Mesendoderm (in vitro differentiated cells): ENCODE results near the gene TFDP1.

ENCODE experiments used
- DNase-seq: peaks from one replicate; pipeline ENCODE4 v3.0.0; 2013
- H2AK5ac ChIP-seq: 2 replicates; pipeline ENCODE4 v1.6.1; 2013; ENCODE audit warnings: low read length, inconsistent platforms
- H2BK120ac ChIP-seq: 2 replicates; pipeline ENCODE4 v1.6.1; 2013; ENCODE audit warnings: low read depth, mild to moderate bottlenecking, low read length, moderate library complexity, mixed read lengths
- H2BK15ac ChIP-seq: replicated peaks from 2 replicates; pipeline ENCODE4 v1.6.1; 2013; ENCODE audit warnings: low read depth, mild to moderate bottlenecking, moderate library complexity
- H2BK5ac ChIP-seq: 2 replicates; pipeline ENCODE4 v1.6.1; 2013; ENCODE audit warnings: low read length, inconsistent platforms
- H3K18ac ChIP-seq: 2 replicates; pipeline ENCODE4 v1.6.1; 2013; ENCODE audit warnings: mild to moderate bottlenecking, low read length, mixed read lengths
- H3K23ac ChIP-seq: one replicate; pipeline ENCODE4 v1.6.1; 2013; ENCODE audit warnings: low read length
- H3K27ac ChIP-seq: 2 replicates; pipeline ENCODE4 v1.5.1; 2013; ENCODE audit warnings: low read depth, mild to moderate bottlenecking, inconsistent platforms, low read length, moderate library complexity
- H3K27me3 ChIP-seq: 2 replicates; pipeline ENCODE4 v1.6.1; 2013; ENCODE audit warnings: low read length, control low read depth, mild to moderate bottlenecking, inconsistent platforms; ENCODE audit not compliant: insufficient read depth, poor library complexity
- H3K36me3 ChIP-seq: 2 replicates; pipeline ENCODE4 v1.6.1; 2013; ENCODE audit warnings: low read length, inconsistent platforms; ENCODE audit not compliant: control insufficient read depth, insufficient read depth
- H3K4ac ChIP-seq: one replicate; pipeline ENCODE4 v1.6.1; 2013; ENCODE audit warnings: low read depth, mild to moderate bottlenecking, low read length, moderate library complexity
- H3K4me1 ChIP-seq: 2 replicates; pipeline ENCODE4 v1.6.1; 2013; ENCODE audit warnings: low read depth, low read length, inconsistent platforms; ENCODE audit not compliant: control insufficient read depth
- H3K4me2 ChIP-seq: 2 replicates; pipeline ENCODE4 v1.6.1; 2013; ENCODE audit warnings: low read length
- H3K4me3 ChIP-seq: 2 replicates; pipeline ENCODE4 v1.5.1; 2013; ENCODE audit warnings: mild to moderate bottlenecking, low read length
- H3K56ac ChIP-seq: one replicate; pipeline ENCODE4 v1.6.1; 2013; ENCODE audit warnings: low read length
- H3K79me1 ChIP-seq: 2 replicates; pipeline ENCODE4 v1.6.1; 2013; ENCODE audit warnings: low read length, inconsistent platforms
- H3K79me2 ChIP-seq: 2 replicates; pipeline ENCODE4 v1.6.1; 2013; ENCODE audit warnings: mild to moderate bottlenecking, low read length; ENCODE audit not compliant: control insufficient read depth, insufficient read depth
- H3K9ac ChIP-seq: 2 replicates; pipeline ENCODE4 v1.6.1; 2013; ENCODE audit warnings: low read length, inconsistent platforms
- H4K5ac ChIP-seq: one replicate; pipeline ENCODE4 v1.6.1; 2013; ENCODE audit warnings: low read length
- H4K8ac ChIP-seq: one replicate; pipeline ENCODE4 v1.6.1; 2013; ENCODE audit warnings: low read depth, mild to moderate bottlenecking, control low read depth, low read length, moderate library complexity
- WGBS: extraction: QIAGEN DNeasy Blood & Tissue Kit; methylation state at CpG from one replicate; pipeline ENCODE4 v1.1.7; 2013; ENCODE audit warnings: low lambda C conversion rate, missing lambda C conversion rate; ENCODE audit not compliant: insufficient coverage; ENCODE audit errors: extremely low coverage; 5-methylcytosine and 5-hydroxymethylcytosine counted together

Gene TFDP1

GRCh38 chr13:113552079-113552478, 32.5 kb upstream of the TFDP1 start:
- no peak overlapping the region for H4K8ac ChIP-seq
- H3K56ac ChIP-seq, result no peak overlapping the region
- no peak overlapping the region for H2BK120ac ChIP-seq
- no peak overlapping the region for H3K18ac ChIP-seq
- H3K79me1 ChIP-seq, result peaks cover 4% of the 10 kb centered on the region
- no peak overlapping the region for H4K5ac ChIP-seq
- H3K27me3 ChIP-seq, result no peaks in the 10 kb centered on the region
- H3K4ac ChIP-seq, result no peak overlapping the region
- H3K4me3 ChIP-seq, result no peak overlapping the region
- DNase-seq, result no peak
- no peaks in the 10 kb centered on the region for H3K79me2 ChIP-seq
- no peak overlapping the region for H3K27ac ChIP-seq
- H3K4me2 ChIP-seq, result no peak overlapping the region
- no peak overlapping the region for H2AK5ac ChIP-seq
- no peak overlapping the region for H2BK15ac ChIP-seq
- no CpG with 5 or more reads among the region's 11 CpGs for WGBS
- H3K4me1 ChIP-seq, result no peaks in the 10 kb centered on the region
- H3K23ac ChIP-seq, result no peak overlapping the region
- no peak overlapping the region for H3K9ac ChIP-seq
- no peak overlapping the region for H2BK5ac ChIP-seq
- no peaks in the 10 kb centered on the region for H3K36me3 ChIP-seq

GRCh38 chr13:113552786-113553434, 31.6 kb upstream of the TFDP1 start:
- no peak overlapping the region for H4K8ac ChIP-seq
- H3K79me2 ChIP-seq, result no peaks in the 10 kb centered on the region
- no peaks in the 10 kb centered on the region for H3K36me3 ChIP-seq
- H3K4me2 ChIP-seq, result no peak overlapping the region
- H3K9ac ChIP-seq, result no peak overlapping the region
- H3K4me1 ChIP-seq, result no peaks in the 10 kb centered on the region
- no peak overlapping the region for H2BK15ac ChIP-seq
- no peak overlapping the region for H2AK5ac ChIP-seq
- no peak overlapping the region for H3K18ac ChIP-seq
- H3K27ac ChIP-seq, result no peak overlapping the region
- H3K79me1 ChIP-seq, result no peaks in the 10 kb centered on the region
- H2BK5ac ChIP-seq, result no peak overlapping the region
- no peak overlapping the region for H3K23ac ChIP-seq
- H3K56ac ChIP-seq, result no peak overlapping the region
- H3K4ac ChIP-seq, result no peak overlapping the region
- WGBS, result no CpG with 5 or more reads among the region's 16 CpGs
- no peak for DNase-seq
- H3K4me3 ChIP-seq, result no peak overlapping the region
- H4K5ac ChIP-seq, result no peak overlapping the region
- H2BK120ac ChIP-seq, result no peak overlapping the region
- H3K27me3 ChIP-seq, result no peaks in the 10 kb centered on the region

GRCh38 chr13:113553511-113554332, 30.8 kb upstream of the TFDP1 start:
- no peak overlapping the region for H3K27ac ChIP-seq
- H3K36me3 ChIP-seq, result no peaks in the 10 kb centered on the region
- no peaks in the 10 kb centered on the region for H3K79me1 ChIP-seq
- H2AK5ac ChIP-seq, result no peak overlapping the region
- H3K4me3 ChIP-seq, result no peak overlapping the region
- H3K9ac ChIP-seq, result no peak overlapping the region
- H2BK15ac ChIP-seq, result no peak overlapping the region
- no peak overlapping the region for H3K23ac ChIP-seq
- no peaks in the 10 kb centered on the region for H3K79me2 ChIP-seq
- H3K18ac ChIP-seq, result no peak overlapping the region
- no peak overlapping the region for H4K5ac ChIP-seq
- no peak overlapping the region for H2BK5ac ChIP-seq
- no peak overlapping the region for H3K56ac ChIP-seq
- no peak overlapping the region for H3K4ac ChIP-seq
- no peaks in the 10 kb centered on the region for H3K4me1 ChIP-seq
- H4K8ac ChIP-seq, result no peak overlapping the region
- H2BK120ac ChIP-seq, result no peak overlapping the region
- H3K4me2 ChIP-seq, result no peak overlapping the region
- no peaks in the 10 kb centered on the region for H3K27me3 ChIP-seq
- WGBS, result no CpG with 5 or more reads among the region's 16 CpGs
- no peak for DNase-seq

- Histone ChIP-seq H3K27ac (no peak overlapping the region), H2BK120ac (no peak overlapping the region), H3K56ac (no peak overlapping the region), H2BK15ac (no peak overlapping the region), H3K4me2 (no peak overlapping the region), H3K4ac (no peak overlapping the region), H3K79me1 (no peaks in the 10 kb centered on the region), H3K18ac (no peak overlapping the region), H3K4me1 (no peaks in the 10 kb centered on the region), H4K5ac (no peak overlapping the region), H4K8ac (no peak overlapping the region), H3K36me3 (no peaks in the 10 kb centered on the region), H3K9ac (no peak overlapping the region), H3K27me3 (no peaks in the 10 kb centered on the region), H3K23ac (no peak overlapping the region), H3K79me2 (no peaks in the 10 kb centered on the region), H2BK5ac (no peak overlapping the region), H2AK5ac (no peak overlapping the region), H3K4me3 (no peak overlapping the region)
- no CpG with 5 or more reads among the region's 9 CpGs for WGBS
- DNase-seq, result no peak
Observed at GRCh38 chr13:113554333-113554700, 30.2 kb upstream of the TFDP1 start.

- Histone ChIP-seq H3K27ac (no peak overlapping the region), H2BK5ac (no peak overlapping the region), H3K18ac (no peak overlapping the region), H3K27me3 (no peaks in the 10 kb centered on the region), H2BK15ac (no peak overlapping the region), H3K4me1 (no peaks in the 10 kb centered on the region), H3K4ac (no peak overlapping the region), H3K79me2 (no peaks in the 10 kb centered on the region), H2AK5ac (no peak overlapping the region), H3K9ac (no peak overlapping the region), H4K5ac (no peak overlapping the region), H3K79me1 (no peaks in the 10 kb centered on the region), H3K4me3 (no peak overlapping the region), H4K8ac (no peak overlapping the region), H3K4me2 (no peak overlapping the region), H3K36me3 (no peaks in the 10 kb centered on the region), H3K56ac (no peak overlapping the region), H3K23ac (no peak overlapping the region), H2BK120ac (no peak overlapping the region)
- no CpG with 5 or more reads among the region's 4 CpGs for WGBS
- no peak for DNase-seq
Observed at GRCh38 chr13:113555141-113555540, 29.4 kb upstream of the TFDP1 start.
